ENCODE data around the gene ABCC1. TPM values are rescaled to one million over a fixed set of nuclear protein-coding genes. Genes with fewer than 3 reads are reported as not detected.

Gene ABCC1
- polyA plus RNA-seq, 1 donor (not counting 4 experiments of a cell fraction or from before 2014, with no cell fraction given) = 19.4 TPM

DNA sequence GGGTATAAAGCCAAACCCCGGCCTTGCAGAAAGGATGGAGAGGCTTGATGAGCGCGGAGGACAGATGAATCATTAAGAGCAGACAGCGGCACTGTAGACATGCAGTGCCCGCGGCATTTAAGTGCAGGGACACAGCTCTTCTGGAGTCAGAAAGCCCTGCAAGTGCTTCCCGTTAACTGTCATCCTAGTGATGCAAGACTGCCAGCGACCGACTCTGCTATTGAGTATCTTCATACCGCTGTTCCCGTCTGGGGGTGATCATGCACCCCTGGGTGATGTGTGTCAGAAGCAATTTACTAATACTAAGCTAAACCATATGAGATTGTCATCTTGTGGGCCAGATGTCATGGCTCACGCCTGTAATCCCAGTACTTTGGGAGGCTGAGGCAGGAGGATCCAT is 172.8 kb downstream of the ABCC1 start:
- H4K20me1 ChIP-seq (ENCODE audit: control insufficient read depth, extremely low read depth, insufficient read depth, low read length) = no peaks in the 10 kb centered on the region
- DNase-seq (ENCODE audit: low read depth, low spot score) = no peak
- no peak overlapping the region for H3K27ac ChIP-seq (ENCODE audit: control insufficient read depth, insufficient read depth, low read length)
- no peak overlapping the region for H3K9ac ChIP-seq (ENCODE audit: control insufficient read depth, extremely low read depth, insufficient read depth, low read length)
- TF ChIP-seq, protein P1, sequence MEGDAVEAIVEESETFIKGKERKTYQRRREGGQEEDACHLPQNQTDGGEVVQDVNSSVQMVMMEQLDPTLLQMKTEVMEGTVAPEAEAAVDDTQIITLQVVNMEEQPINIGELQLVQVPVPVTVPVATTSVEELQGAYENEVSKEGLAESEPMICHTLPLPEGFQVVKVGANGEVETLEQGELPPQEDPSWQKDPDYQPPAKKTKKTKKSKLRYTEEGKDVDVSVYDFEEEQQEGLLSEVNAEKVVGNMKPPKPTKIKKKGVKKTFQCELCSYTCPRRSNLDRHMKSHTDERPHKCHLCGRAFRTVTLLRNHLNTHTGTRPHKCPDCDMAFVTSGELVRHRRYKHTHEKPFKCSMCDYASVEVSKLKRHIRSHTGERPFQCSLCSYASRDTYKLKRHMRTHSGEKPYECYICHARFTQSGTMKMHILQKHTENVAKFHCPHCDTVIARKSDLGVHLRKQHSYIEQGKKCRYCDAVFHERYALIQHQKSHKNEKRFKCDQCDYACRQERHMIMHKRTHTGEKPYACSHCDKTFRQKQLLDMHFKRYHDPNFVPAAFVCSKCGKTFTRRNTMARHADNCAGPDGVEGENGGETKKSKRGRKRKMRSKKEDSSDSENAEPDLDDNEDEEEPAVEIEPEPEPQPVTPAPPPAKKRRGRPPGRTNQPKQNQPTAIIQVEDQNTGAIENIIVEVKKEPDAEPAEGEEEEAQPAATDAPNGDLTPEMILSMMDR (optimal IDR thresholded peaks at IDR 0.05 in 1 of 3, IDR thresholded peaks at IDR 0.05 in 1 of 3, conservative IDR thresholded peaks at IDR 0.05 in 1 of 3; ENCODE audit: extremely low read depth in 1 of 3, insufficient read depth in 2 of 3, low read length in 3 of 3) = no peak
- no peak for TF ChIP-seq EZH2 (IDR thresholded peaks at IDR 0.05; ENCODE audit: low read length)
- H2AFZ ChIP-seq (ENCODE audit: control insufficient read depth, low read length) = no peak overlapping the region
- H3K9me3 ChIP-seq (ENCODE audit: control insufficient read depth, low read depth, low read length) = peaks cover 5% of the 10 kb centered on the region
- H3K4me1 ChIP-seq (ENCODE audit: control insufficient read depth, extremely low read depth, insufficient read depth, low read length) = no peaks in the 10 kb centered on the region
- dilution Hi-C loops (cut with MboI; ENCODE audit: extremely low pct_ligation_motif_present, low sequenced_read_pairs) = no loop called here
- H3K27me3 ChIP-seq (ENCODE audit: control insufficient read depth, extremely low read depth, insufficient read depth, low read length) = no peaks in the 10 kb centered on the region
- no peaks in the 10 kb centered on the region for H3K9me1 ChIP-seq (ENCODE audit: control insufficient read depth, extremely low read depth, insufficient read depth, low read length)
- H3K4me3 ChIP-seq (ENCODE audit: control insufficient read depth in 2 of 3, extremely low read depth in 1 of 3, insufficient read depth in 2 of 3, low read depth in 1 of 3, low read length in 3 of 3) = no peak overlapping the region
- H3K79me2 ChIP-seq (ENCODE audit: control insufficient read depth, insufficient read depth, low read length) = no peaks in the 10 kb centered on the region
- H3K36me3 ChIP-seq (ENCODE audit: control insufficient read depth in 2 of 2, extremely low read depth in 1 of 2, insufficient read depth in 2 of 2, low read length in 2 of 2) = peaks cover 28% of the 10 kb centered on the region in 2 experiments
- no peak overlapping the region for H3K4me2 ChIP-seq (ENCODE audit: control insufficient read depth, extremely low read depth, insufficient read depth, low read depth, low read length)
- FAIRE-seq = no peak

DNA sequence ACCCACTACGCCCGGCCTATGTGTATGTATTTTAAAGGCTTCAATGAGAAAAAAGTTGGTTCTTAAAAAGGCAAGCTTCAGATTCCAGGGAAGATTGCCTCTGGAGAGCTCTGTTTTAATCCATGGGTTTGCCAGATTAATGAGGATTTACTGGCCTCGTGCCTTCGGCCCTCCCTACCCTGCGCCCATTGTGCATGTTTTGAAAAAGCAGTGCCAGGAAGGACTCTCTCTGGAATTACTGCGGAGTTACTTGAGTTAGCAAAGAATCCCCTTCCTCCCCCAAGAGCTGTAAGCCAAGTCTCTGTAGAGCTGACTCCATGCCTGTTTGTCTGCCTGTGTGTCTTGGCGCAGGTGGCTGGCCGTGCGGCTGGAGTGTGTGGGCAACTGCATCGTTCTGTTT is 175.0 kb downstream of the ABCC1 start:
- H3K9ac ChIP-seq (ENCODE audit: control insufficient read depth, extremely low read depth, insufficient read depth, low read length) = no peak overlapping the region
- no peak overlapping the region for H3K4me2 ChIP-seq (ENCODE audit: control insufficient read depth, extremely low read depth, insufficient read depth, low read depth, low read length)
- H2AFZ ChIP-seq (ENCODE audit: control insufficient read depth, low read length) = no peak overlapping the region
- H3K79me2 ChIP-seq (ENCODE audit: control insufficient read depth, insufficient read depth, low read length) = no peaks in the 10 kb centered on the region
- peaks cover 24 to 31% of the 10 kb centered on the region in 2 experiments for H3K36me3 ChIP-seq (ENCODE audit: control insufficient read depth in 2 of 2, extremely low read depth in 1 of 2, insufficient read depth in 2 of 2, low read length in 2 of 2)
- H3K4me1 ChIP-seq (ENCODE audit: control insufficient read depth, extremely low read depth, insufficient read depth, low read length) = no peaks in the 10 kb centered on the region
- H3K9me3 ChIP-seq (ENCODE audit: control insufficient read depth, low read depth, low read length) = peaks cover 5% of the 10 kb centered on the region
- no peak overlapping the region for H3K4me3 ChIP-seq (ENCODE audit: control insufficient read depth in 2 of 3, extremely low read depth in 1 of 3, insufficient read depth in 2 of 3, low read depth in 1 of 3, low read length in 3 of 3)
- H4K20me1 ChIP-seq (ENCODE audit: control insufficient read depth, extremely low read depth, insufficient read depth, low read length) = no peaks in the 10 kb centered on the region
- dilution Hi-C loops (cut with MboI; ENCODE audit: extremely low pct_ligation_motif_present, low sequenced_read_pairs) = no loop called here
- no peak for DNase-seq (ENCODE audit: low read depth, low spot score)
- FAIRE-seq = no peak
- no peaks in the 10 kb centered on the region for H3K27me3 ChIP-seq (ENCODE audit: control insufficient read depth, extremely low read depth, insufficient read depth, low read length)
- TF ChIP-seq, protein P1 (optimal IDR thresholded peaks at IDR 0.05 in 1 of 3, IDR thresholded peaks at IDR 0.05 in 1 of 3, conservative IDR thresholded peaks at IDR 0.05 in 1 of 3; ENCODE audit: extremely low read depth in 1 of 3, insufficient read depth in 2 of 3, low read length in 3 of 3) = no peak
- no peak for TF ChIP-seq EZH2 (IDR thresholded peaks at IDR 0.05; ENCODE audit: low read length)
- no peak overlapping the region for H3K27ac ChIP-seq (ENCODE audit: control insufficient read depth, insufficient read depth, low read length)
- H3K9me1 ChIP-seq (ENCODE audit: control insufficient read depth, extremely low read depth, insufficient read depth, low read length) = no peaks in the 10 kb centered on the region
